HEK293 (cell line): ENCODE results near the gene LPCAT2.

Source experiments
- GLIS1 ChIP-seq: fragments of 450-650 bp; formaldehyde crosslinking; IDR thresholded peaks from 2 replicates; pipeline ENCODE4 v1.5.1; 2016; ENCODE audit warnings: missing biosample characterization, missing genetic modification characterization
- PRDM6 ChIP-seq: fragments of 450-650 bp; formaldehyde crosslinking; IDR thresholded peaks from 2 replicates; pipeline ENCODE4 v1.5.1; 2017; ENCODE audit warnings: missing biosample characterization, missing genetic modification characterization
- REST ChIP-seq: fragments of 450-650 bp; formaldehyde crosslinking; IDR thresholded peaks from 2 replicates; pipeline ENCODE4 v1.5.1; 2016; ENCODE audit warnings: missing biosample characterization, missing genetic modification characterization
- ZNF23 ChIP-seq: fragments of 450-650 bp; formaldehyde crosslinking; IDR thresholded peaks from 2 replicates; pipeline ENCODE4 v1.5.1; 2016; ENCODE audit warnings: missing biosample characterization, missing genetic modification characterization, borderline replicate concordance
- ZNF324 ChIP-seq: fragments of 450-650 bp; formaldehyde crosslinking; IDR thresholded peaks from 2 replicates; pipeline ENCODE4 v1.5.1; 2016; ENCODE audit warnings: missing biosample characterization, missing genetic modification characterization
- ZNF501 ChIP-seq: fragments of 450-650 bp; formaldehyde crosslinking; IDR thresholded peaks from 2 replicates; pipeline ENCODE4 v1.5.1; 2016; ENCODE audit warnings: missing biosample characterization, missing genetic modification characterization
- ZNF561 ChIP-seq: fragments of 450-650 bp; IDR thresholded peaks from 2 replicates; pipeline ENCODE4 v1.5.1; 2018; ENCODE audit warnings: missing biosample characterization, missing genetic modification characterization, borderline replicate concordance
- ZNF610 ChIP-seq: fragments of 450-650 bp; formaldehyde crosslinking; IDR thresholded peaks from 2 replicates; pipeline ENCODE4 v1.5.1; 2016; ENCODE audit warnings: missing biosample characterization, missing genetic modification characterization, borderline replicate concordance
- TF ChIP-seq, protein P1 (sequence below): fragments of 450-650 bp; formaldehyde crosslinking; optimal IDR thresholded peaks from 2 replicates; pipeline ENCODE3; 2016; ENCODE audit warnings: missing biosample characterization, mild to moderate bottlenecking, missing genetic modification characterization
- TF ChIP-seq, protein P2 (sequence below): fragments of 450-650 bp; formaldehyde crosslinking; IDR thresholded peaks from 2 replicates; pipeline ENCODE4 v1.5.1; 2016; ENCODE audit warnings: missing biosample characterization, missing genetic modification characterization

- TF ChIP-seq, protein P1, sequence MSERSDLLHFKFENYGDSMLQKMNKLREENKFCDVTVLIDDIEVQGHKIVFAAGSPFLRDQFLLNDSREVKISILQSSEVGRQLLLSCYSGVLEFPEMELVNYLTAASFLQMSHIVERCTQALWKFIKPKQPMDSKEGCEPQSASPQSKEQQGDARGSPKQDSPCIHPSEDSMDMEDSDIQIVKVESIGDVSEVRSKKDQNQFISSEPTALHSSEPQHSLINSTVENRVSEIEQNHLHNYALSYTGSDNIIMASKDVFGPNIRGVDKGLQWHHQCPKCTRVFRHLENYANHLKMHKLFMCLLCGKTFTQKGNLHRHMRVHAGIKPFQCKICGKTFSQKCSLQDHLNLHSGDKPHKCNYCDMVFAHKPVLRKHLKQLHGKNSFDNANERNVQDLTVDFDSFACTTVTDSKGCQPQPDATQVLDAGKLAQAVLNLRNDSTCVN (tag by site-specific recombination) = no peak
- TF ChIP-seq ZNF501 (tag by site-specific recombination) = no peak
- TF ChIP-seq ZNF561 (tag by site-specific recombination) = no peak
- TF ChIP-seq ZNF610 (tag by site-specific recombination) = no peak
- no peak for TF ChIP-seq GLIS1 (tag by site-specific recombination)
- TF ChIP-seq ZNF324 = no peak
- TF ChIP-seq REST = no peak
- TF ChIP-seq PRDM6 (tag by site-specific recombination) = no peak
- no peak for TF ChIP-seq ZNF23 (tag by site-specific recombination)
- TF ChIP-seq, protein P2, sequence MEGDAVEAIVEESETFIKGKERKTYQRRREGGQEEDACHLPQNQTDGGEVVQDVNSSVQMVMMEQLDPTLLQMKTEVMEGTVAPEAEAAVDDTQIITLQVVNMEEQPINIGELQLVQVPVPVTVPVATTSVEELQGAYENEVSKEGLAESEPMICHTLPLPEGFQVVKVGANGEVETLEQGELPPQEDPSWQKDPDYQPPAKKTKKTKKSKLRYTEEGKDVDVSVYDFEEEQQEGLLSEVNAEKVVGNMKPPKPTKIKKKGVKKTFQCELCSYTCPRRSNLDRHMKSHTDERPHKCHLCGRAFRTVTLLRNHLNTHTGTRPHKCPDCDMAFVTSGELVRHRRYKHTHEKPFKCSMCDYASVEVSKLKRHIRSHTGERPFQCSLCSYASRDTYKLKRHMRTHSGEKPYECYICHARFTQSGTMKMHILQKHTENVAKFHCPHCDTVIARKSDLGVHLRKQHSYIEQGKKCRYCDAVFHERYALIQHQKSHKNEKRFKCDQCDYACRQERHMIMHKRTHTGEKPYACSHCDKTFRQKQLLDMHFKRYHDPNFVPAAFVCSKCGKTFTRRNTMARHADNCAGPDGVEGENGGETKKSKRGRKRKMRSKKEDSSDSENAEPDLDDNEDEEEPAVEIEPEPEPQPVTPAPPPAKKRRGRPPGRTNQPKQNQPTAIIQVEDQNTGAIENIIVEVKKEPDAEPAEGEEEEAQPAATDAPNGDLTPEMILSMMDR (tag by site-specific recombination) = no peak
Observed at GRCh38 chr16:55569025-55569424, 60.2 kb downstream of the LPCAT2 start.
